HG03097 (cell line): ENCODE data around the gene MCMBP.
"Not testable (repeated sequence)": the region's sequence is repeated elsewhere in the genome, so short reads cannot be mapped to it uniquely, and the experiment has no call there.

Source experiments
- ATAC-seq: cut with Tn5 transposase; IDR thresholded peaks from one replicate; pipeline ENCODE4 v1.9.1; 2021; ENCODE audit not compliant: unreplicated experiment, low FRiP score

MCMBP gene

DNA sequence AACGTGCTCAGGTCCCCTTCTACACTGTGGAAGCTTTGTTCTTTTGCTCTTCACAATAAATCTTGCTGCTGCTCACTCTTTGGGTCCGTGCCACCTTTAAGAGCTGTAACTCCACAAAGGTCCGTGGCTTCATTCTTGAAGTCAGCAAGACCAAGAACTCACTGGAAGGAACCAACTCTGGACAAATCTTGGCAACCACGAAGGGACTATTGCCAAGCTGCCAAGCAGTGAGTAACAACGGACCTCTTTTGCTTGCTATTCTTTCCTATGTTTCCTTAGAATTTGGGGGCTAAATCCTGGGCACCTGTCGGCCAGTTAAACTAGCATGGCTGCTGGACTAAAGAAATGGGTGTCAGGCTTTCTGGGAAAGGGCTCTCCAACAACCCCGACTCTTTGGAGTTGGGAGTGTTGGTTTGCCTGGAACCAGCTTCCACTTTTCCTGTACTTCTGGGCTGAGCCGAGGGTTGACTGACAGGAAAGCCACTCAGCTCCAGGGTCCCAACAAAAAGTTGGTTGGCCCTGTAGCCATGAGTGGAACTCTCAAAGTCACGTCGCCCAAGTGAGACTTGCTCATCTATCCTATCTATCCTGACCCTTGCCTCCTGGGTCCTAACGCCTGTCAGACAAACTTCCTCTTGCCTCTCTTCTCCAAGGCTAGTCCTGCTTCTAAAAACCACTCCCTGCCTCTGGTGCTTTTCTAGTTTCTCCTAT lies 11.4 kb upstream of the MCMBP start:
- not testable (repeated sequence) for ATAC-seq

DNA sequence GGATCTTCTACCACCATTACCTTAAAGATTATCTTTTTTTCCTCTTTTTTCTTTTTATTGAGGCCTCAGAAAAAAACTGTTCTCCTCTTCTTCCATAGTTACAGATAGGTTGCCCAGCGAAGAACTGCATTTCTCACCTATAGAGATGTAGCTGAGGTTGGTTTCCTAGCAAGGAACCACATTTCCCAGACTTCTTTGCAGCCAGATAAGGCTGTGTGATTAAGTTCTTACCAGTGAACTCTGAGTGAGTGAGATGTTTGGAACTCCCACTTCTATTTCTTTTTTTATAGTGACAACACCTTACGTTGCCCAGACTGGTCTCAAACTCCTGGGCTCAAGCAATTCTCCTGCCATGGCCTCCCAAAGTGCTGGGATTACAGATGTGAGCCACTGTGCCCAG lies 5.9 kb upstream of the MCMBP start:
- no peak for ATAC-seq

DNA sequence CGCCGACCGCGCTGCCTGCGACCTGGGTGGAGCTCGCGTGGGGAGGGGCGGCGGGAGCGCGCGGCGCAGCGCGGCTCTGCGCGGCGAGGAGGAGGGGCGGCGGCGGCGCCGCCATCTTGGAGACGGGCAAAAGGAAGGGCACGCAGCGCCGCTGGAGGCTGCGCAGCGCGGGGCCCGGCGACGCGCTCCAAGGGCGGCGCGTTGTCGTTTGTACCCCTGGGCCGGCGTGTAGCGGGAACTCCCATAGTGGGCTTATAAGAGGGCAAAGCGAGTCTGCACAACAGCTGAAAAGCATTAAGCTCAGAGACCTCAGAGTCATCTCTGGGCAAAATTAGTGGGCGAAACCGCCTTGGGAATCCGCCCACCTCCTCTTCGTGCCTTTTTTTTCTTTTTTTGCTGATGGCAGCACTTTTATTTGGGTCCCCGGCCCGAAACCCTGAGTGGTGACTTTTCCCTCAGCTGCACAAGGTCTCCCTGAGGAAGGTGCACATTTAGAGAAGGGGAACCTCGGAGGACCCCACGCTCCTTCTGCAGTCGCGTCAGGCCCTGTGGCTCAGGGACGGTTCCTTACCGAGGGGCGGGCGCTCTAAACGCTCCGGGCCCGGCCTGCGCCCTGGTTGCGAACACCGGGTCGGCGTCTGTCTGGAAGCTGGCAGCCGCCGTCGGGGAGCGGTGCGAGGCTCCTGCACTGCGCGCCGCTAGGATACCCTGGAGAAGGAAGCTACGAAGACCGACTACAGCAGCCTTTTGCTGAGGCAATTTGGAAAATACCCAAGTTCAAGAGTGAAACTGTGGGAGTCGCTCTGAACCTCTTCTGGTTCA lies 428 bp upstream of the MCMBP start:
- peak; percentile 91 for ATAC-seq

DNA sequence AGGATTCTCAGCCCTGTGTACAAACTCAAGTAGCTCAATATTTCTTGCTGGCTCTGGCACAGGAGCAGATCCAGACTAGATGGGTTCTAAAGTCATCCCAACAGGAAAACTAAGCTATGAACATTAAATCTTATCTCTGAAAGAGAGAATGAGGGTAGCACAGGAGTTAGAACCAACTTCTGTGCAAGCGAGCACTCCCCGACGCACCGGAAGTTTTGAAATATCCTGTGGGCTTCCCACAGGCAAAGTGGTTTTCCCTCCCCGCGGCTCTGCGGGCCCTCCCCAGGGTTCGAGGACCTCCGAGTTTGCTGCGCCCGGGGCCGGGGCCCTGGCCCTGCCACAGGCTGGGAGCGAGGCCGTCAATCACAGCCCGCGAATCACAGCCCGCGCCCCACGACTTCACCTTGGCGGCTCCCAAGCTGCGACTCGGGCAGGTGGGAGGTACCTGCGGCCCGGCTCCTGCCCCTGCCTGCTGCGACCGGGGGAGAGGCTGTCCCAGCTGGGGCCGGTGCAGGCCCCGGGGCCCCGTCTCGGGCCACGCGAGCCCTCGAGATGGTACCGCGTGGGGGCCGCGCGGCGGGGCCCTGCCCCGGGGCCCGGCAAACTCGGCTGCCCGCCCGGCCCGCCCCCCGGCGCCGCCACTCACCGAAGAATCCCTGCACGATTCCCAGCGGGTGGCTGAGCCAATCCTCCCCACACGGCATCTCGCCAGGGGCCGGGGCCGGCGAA lies 598 bp downstream of the MCMBP start:
- peak; percentile 32 for ATAC-seq

DNA sequence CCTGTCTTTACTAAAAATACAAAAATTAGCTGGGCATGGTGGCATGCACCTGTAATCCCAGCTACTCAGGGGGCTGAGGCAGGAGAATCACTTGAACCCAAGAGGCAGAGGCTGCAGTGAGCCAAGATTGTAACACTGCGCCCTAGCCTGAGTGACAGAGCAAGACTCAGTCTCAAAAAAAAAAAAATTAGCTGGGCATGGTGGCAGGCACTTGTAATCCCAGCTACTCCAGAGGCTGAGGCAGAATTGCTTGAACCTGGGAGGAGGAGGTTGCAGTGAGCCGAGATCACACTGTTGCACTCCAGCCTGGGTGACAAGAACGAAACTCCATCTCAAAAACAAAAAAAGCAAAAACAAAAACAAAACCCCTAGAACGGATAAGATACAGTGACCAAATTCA lies 3.2 kb downstream of the MCMBP start:
- not testable (repeated sequence) for ATAC-seq

DNA sequence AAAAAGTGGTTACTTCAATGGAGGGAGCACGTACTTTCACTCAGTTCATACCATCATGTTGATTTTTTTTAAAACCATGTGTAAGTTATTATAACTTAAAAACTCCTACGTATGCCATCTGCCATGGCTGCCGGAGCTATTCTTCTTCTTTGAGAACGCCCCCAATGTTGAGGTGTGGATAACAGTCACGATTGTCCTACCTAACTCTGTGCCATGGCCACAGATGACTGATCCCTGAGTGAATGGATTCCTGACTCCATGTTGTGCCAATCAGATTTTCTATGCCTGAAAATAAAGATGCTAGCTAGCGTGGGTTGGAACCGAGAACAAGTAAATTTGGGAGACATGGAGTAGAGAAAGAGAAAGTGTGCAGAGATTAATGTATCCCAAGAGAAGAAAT lies 5.3 kb downstream of the MCMBP start:
- ATAC-seq = no peak

DNA sequence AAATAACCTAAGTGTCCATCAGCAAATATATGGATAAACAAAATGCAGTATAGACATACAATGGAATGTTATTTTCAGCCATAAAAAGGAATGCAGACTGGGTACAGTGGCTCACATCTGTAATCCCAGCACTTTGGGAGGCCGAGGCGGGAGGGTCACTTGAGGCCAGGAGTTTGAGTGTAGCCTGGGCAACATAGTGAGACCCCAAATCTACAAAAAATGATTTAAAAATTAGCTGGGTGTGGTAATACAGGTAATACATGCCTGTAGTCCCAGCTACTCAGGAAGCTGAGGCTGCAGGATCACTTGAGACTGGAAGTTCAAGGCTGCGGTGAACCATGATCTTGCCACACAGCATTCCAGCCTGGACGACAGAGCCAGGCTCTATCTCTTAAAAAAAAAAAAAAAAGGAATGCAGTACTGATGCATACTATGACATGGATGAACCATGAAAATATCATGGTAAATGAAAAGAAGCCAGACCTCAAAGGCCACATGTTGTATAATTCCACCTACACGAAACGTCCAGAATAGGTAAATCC lies 6.9 kb downstream of the MCMBP start:
- ATAC-seq = no peak

DNA sequence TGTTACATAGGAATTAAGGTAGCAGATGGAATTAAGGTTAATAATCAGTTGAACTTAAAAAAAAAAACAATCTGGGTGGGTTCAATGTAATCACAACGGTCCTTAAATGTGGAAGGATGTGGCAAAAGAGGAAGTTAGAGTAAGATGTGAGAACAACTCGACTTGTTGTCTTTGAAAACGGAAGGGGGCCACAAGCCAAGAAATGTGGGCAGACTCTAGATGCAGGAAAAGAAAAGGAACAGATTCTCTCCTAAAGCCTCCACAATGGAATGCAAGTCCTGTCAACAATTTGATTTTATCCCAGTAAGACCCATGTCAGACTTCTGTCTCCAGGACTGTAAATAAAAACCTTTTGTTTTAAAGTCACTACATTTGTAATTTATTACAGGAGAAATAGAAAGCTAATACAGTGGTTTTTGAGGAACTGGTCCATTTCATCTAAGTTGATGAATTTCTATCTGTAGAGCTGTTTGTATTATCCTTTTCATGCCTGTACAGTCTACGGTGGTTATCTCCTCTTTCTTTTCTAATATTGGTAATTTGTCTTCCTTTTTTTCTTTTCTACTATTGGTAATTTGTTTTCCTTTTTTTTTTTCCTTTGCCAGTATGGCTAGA lies 8.6 kb downstream of the MCMBP start:
- no peak for ATAC-seq

DNA sequence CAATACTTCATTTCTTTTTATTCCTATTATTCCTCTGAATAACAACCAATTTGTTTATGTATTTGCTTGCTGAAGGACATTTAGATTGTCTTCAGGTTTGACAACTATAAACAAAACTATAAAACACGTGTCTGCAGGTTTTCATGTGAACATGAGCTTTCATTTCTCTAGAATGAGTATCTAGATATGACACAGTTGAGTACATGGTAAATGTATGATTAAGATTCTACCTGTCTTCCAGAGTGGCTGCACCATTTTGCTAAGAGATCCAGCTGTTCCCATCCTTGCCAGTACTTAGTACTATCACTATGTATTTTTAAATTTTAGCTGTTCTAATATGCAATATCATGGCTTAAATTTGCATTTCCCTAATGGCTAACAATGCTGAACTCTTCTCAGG lies 10.1 kb downstream of the MCMBP start:
- ATAC-seq = no peak

DNA sequence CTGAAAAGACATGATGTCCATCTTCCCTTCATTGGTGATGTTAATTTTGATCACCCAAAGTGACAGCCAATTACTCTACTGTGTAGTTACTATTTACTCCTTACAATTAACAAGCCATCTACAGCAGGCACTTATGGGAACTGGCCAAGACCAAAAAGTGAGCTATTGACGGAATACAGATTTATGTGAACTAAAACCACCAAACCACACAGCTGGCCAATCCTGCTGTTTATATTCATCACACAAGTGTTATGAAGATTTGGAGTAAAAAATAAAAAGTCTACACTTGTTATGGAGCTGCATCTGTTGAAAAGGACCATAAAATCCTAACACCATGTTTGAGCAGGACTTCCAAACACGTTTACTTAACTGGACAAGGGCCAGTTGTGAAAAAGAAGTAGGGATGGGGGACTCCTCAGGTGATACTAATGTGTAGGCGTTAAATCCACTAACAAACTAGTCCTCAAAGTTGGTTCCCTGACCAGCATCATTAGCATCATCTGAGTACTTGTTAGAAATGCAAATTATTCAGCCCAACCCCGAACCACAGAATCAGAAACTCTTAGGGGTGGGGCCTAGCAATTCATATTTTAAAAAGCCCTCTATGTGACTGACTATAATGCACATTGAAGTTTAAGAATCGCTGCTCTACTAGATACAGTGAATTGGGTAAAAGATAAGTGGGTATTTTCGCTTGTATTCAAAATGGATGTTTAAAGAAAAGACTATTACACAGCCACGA lies 11.6 kb downstream of the MCMBP start:
- ATAC-seq = no peak

DNA sequence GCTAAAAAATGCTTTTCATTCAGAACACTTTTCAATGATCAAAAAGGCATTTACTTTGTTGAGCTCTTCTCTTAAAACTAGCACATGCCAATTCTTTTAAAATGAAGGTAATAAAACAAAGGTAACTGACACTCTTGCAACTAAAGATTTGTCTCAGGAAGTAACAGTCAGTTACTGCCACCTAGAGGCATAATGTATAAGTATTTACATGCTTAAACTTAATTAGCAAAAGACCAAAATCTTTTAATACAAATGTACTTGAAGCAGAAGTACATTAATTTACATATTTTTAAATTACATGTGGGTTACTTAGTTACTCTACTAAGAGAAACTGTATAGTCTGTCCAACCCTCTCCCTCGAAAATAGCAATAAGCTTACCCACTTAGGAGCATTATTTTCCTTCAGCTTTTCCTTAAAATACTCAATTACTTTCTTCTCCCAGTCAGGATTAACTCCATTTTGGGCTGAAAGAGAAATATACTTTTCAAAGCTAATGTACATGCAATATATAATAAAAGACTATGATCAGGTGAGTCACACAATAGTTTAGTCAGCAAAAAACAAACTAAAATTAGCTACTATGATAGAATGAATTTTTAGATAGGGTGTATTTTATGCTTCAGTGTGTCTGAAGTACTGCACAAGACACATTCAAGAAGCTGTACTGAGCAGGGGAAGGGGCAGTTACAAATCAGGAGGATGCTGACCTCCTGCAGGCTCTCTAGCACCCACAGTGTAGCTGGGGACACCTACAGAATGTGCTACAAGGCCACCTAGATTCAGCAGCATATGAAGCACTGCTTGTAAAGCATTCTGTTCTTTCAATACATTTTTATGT lies 13.0 kb downstream of the MCMBP start:
- no peak for ATAC-seq

DNA sequence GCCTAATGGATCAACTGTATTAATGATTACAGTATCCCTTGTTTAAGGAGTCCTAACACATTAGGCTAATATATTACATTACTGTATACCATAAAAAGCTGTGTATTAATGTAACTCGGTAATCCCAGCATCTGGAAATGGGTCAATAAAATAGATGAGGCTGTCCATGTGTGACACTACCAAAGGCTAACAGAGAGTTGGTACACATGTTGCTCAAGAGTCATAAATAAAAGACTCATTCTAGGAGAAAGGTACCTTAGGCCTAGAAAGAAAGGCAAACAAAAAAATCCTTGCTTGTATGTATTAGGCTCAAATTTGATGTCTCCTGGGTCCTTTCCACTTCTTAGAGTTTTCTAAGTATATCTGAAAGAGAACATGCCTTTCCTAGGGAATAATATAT lies 14.6 kb downstream of the MCMBP start:
- no peak for ATAC-seq

DNA sequence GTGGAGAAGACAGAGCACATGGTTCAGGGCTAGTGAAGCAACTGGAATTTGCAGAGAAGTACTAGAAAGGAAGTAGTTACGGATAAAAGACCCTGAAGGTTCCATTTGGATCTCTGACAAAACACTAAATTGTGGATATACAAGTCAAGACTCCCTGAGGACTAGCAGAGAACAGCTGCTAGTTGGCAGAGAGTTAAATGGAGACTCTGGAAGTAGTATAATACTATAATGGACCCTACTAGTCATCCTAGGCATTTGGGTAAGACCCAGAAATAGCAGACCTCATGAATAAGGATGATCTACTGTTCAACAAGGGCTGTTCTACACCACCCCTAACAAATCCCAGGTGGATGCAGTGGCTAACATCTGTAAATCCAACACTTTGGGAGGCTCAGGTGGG lies 19.1 kb downstream of the MCMBP start:
- no peak for ATAC-seq

DNA sequence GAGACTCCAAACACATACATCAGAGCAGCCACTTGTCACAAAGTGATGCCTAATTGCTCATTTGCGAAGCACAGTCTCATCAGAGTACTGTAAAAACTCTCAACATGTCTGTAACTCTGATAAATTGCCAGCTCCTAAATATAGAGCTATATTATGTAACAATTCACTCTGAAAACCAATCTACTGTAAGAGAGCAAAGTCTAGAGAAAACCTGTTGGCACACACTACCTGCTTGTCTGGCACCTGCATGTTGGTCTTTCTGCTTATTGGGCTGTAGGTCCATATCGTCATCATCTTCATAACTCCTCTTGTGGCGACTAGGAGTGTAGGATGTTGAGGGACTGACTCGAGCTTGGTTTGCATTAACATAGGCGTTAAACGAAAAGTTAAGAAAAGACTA lies 19.8 kb downstream of the MCMBP start:
- ATAC-seq = no peak

DNA sequence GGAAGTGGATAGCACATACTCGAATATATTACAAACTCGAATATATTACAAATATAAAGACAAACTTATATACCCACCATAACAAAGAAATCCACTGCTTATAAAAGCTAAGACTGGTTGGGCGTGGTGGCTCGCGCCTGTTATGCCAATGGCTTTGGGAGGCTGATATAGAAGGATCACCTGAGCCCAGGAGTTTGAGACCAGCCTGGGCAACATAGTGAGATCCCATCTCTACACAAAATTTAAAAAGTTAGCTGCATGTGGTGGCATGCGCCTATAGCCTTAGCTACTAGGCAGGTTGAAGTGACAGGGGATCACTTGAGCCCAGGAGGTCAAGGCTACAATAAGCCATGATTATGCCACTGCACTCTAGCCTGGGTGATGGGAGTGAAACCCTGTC lies 20.4 kb downstream of the MCMBP start:
- ATAC-seq = no peak

DNA sequence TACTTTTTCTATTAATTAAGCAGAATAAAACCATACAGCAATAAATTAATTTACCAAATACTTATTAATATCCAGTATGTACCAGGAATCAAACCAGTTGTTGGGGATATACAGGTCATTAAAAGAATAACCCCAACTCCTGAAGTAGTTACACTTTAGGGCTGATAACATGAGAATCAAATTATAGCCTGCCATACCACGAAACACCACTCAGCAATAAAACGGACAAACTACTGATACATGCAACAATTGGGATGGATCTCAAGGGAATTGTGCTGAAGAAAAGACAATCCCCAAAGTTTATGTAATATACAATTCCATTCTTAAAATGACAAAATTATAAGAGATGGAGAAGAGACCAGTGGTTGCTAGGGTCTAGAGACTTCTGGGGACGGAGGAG lies 22.7 kb downstream of the MCMBP start:
- no peak for ATAC-seq

DNA sequence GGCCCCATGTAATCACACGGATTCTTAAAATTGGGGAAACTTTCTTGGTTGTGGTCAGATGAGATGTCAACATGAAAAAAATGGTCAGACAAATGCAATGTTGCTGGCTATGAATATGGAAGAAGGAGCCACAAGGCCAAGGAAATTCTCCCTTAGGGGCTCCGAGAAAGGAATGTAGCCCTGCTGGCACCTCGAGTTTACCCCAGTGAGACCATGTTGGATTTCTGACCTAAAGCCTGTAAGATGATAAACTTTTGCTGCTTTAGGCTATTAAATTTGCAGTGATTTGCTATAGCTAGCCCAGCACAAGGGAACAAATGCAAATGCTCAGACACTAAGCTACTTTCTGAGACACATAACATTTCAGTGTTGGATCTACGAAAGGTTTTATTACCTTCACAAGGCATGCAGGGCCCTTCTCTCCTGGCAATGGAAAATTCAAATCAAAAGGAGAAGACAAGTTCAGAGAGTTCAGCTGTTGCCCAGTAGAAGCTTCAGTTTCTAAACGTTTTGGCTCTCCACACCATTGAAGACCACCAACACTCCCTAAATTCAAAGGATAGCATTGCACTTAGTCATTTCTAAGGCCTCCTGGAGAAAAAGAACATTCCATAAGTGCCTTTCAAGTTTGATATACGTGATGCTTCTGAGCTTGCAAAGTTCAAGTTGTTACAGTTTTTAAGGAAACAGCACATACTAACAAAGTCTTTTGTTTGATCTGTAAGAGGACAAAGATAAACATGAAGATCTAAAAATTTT lies 23.4 kb downstream of the MCMBP start:
- no peak for ATAC-seq

DNA sequence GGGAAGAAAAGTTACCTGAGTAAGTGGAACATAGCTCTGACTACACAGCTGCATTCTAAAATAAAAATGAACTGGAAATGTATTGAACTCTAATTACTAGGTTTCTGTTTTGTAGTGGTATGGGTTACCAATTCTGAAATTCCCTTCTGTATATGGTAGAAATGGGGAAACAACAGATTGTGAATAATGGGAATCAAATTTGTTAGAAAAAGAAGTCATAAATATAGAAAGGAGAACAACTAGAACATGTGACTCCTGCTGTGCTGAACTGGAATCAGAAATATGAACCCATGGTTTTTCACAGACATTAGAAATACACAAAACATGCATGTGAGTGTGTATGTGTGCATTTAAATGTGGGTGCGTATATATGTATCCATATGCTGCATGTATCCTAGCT lies 27.0 kb downstream of the MCMBP start:
- no peak for ATAC-seq

DNA sequence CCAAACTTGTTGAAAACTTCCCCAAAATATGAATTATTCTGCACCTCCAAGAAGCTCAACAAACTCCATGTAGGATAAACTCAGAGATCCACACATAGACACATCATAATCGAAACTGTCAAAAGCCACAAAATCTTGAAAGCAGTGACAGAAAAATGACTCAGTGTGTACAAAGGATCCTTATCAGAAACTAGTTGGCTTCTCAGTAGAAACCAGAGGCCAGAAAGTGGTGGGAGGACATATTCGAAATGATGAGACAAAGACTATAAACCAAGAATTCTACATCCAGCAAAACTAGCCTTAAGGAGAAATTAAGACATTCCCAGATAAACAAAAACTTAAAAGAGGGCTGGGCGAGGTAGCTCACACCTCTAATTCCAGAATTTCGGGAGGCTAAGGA lies 38.5 kb downstream of the MCMBP start:
- no peak for ATAC-seq
